Measurements from ENCODE around the gene VAPB. TPM values are rescaled to one million over a fixed set of nuclear protein-coding genes. Genes with fewer than 3 reads are reported as not detected.
"Not testable (repeated sequence)": the region's sequence is repeated elsewhere in the genome, so short reads cannot be mapped to it uniquely, and the experiment has no call there.

The VAPB gene
- total RNA-seq, 1 experiment from 2014 or later = 51.0 TPM

DNA sequence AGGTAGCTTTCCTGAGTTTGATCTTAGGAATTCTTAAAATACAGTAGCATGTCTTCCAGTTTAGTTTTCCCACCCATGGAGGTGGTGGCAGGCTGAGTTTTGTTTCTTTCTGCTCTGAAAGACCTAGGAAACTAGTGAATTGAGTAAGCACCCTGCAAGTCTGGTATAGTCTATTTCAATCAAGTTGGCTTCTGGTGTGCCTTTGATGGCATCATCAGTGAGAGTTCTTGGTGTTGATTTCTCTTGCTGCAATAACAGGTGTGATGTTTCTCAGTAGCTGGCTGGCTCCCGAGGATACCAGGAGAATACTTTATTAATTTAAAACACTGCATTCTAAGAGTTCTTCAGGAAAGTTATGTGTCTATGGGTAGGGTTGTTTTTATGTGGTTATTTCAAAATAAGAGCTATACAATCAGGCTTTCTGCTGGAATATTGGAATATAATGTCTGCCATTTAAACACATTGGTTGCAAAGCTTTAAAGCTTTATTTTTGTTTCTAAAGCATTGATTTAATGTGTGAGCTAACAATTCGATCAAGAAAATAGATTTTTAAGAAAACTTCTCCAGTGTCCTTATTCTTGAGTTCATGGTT lies 19.0 kb downstream of the VAPB start:
- Histone ChIP-seq H3K9me3 (replicated peaks) (no peaks in the 10 kb centered on the region), H3K4me1 (peaks cover 7% of the 10 kb centered on the region; the same call in 1 of the 2 replicates), H3K27ac (no peak overlapping the region), H3K4me3 (no peak overlapping the region), H3K36me3 (peaks cover 13% of the 10 kb centered on the region), H3K27me3 (no peaks in the 10 kb centered on the region)
- DNase-seq = peak in 1 of 2 experiments; percentile 34

DNA sequence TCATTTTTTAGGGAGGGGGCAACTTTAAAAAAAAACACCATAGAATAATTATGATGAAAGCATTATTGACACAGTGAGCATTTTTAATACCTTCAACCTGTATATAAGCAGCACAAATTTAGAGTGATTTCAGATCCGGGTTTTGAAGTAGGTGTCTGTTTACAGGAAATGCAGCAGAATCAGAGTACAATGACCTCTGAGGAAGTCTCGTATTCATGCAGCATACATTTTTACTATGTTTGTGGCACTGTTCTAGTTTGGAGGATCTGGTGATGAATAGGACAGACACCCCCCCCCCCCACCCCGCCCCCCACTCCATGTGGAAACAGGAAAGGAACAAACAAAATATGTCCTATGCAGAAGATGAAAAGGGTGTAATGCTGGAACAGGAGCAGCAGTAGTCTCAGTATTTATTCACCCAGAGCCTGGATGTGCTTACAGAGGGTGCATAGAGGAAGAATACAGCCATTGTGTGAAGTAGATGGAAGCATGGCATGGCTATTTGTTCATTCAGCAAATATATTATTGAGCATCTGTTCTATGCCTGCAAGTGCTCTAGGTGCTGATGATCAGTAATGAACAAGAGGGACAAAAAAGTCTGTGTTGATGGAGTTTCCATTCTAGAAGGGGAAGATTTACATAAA lies 19.7 kb downstream of the VAPB start:
- no peak overlapping the region for H3K27ac ChIP-seq
- H3K4me1 ChIP-seq = peaks cover 7% of the 10 kb centered on the region; the same call in 1 of the 2 replicates
- H3K36me3 ChIP-seq = peaks cover 9% of the 10 kb centered on the region
- H3K27me3 ChIP-seq = no peaks in the 10 kb centered on the region
- DNase-seq = peak in 1 of 2 experiments; percentile 36
- no peak overlapping the region for H3K4me3 ChIP-seq
- H3K9me3 ChIP-seq (replicated peaks) = no peaks in the 10 kb centered on the region

DNA sequence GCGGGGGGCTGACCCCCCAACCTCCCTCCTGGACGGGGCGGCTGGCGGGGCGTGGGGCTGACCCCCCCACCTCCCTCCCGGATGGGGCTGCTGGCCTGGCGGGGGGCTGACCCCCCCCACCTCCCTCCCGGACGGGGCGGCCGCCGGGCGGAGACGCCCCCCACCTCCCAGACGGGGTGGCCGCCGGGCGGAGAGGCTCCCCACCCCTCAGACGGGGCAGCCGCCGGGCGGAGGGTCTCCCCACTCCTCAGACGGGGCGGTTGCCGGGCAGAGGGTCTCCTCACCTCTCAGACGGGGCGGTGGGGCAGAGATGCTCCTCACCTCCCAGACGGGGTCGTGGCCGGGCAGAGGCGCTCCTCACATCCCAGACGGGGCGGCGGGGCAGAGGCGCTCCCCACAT lies 25.2 kb downstream of the VAPB start:
- peaks cover 41% of the 10 kb centered on the region for H3K36me3 ChIP-seq
- H3K27me3 ChIP-seq; DNase-seq; H3K4me1 ChIP-seq; H3K27ac ChIP-seq; H3K9me3 ChIP-seq (replicated peaks); H3K4me3 ChIP-seq: not testable (repeated sequence)

GRCh38 chr20:58414786-58415185 lies 25.8 kb downstream of the VAPB start:
- DNase-seq; H3K9me3 ChIP-seq (replicated peaks); H3K4me3 ChIP-seq; H3K4me1 ChIP-seq; H3K27ac ChIP-seq; H3K27me3 ChIP-seq: not testable (repeated sequence)
- peaks cover 46% of the 10 kb centered on the region for H3K36me3 ChIP-seq

DNA sequence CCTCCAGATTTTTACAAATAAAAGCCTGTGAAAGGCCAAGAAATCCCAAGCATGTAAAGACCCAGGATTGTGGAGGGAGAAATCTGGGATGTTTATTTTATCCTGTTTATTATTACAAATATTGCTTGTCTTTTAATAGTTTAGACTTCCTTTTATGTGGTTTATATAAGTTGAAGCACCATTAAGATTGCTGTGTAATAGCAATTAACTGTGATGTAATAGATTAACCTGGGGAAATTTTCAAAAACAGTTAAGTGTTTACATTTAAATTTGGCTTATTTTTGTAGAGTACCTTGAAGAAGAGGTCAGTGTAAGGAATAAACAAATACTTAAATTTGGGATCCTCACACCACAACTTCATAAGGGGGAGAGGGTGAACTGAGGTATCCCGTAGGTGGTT lies 27.0 kb downstream of the VAPB start:
- Histone ChIP-seq H3K4me1 (no peaks in the 10 kb centered on the region), H3K36me3 (peaks cover 53% of the 10 kb centered on the region), H3K27me3 (no peaks in the 10 kb centered on the region), H3K9me3 (replicated peaks) (no peaks in the 10 kb centered on the region), H3K4me3 (no peak overlapping the region), H3K27ac (no peak overlapping the region)
- no peak for DNase-seq

GRCh38 chr20:58416835-58417234 lies 27.8 kb downstream of the VAPB start:
- no peaks in the 10 kb centered on the region for H3K4me1 ChIP-seq
- DNase-seq = no peak
- H3K4me3 ChIP-seq = no peak overlapping the region
- H3K36me3 ChIP-seq = peaks cover 54% of the 10 kb centered on the region
- no peaks in the 10 kb centered on the region for H3K9me3 ChIP-seq (replicated peaks)
- no peak overlapping the region for H3K27ac ChIP-seq
- no peaks in the 10 kb centered on the region for H3K27me3 ChIP-seq

GRCh38 chr20:58417438-58417837 lies 28.4 kb downstream of the VAPB start:
- Histone ChIP-seq H3K4me1 (no peaks in the 10 kb centered on the region), H3K36me3 (peaks cover 59% of the 10 kb centered on the region), H3K9me3 (replicated peaks) (no peaks in the 10 kb centered on the region), H3K27me3 (no peaks in the 10 kb centered on the region), H3K27ac (no peak overlapping the region), H3K4me3 (no peak overlapping the region)
- no peak for DNase-seq

GRCh38 chr20:58418949-58419748 lies 30.1 kb downstream of the VAPB start:
- H3K4me1 ChIP-seq = no peaks in the 10 kb centered on the region
- H3K36me3 ChIP-seq = peaks cover 69% of the 10 kb centered on the region
- DNase-seq = no peak
- H3K27me3 ChIP-seq = no peaks in the 10 kb centered on the region
- no peak overlapping the region for H3K27ac ChIP-seq
- H3K9me3 ChIP-seq (replicated peaks) = no peaks in the 10 kb centered on the region
- H3K4me3 ChIP-seq = no peak overlapping the region

DNA sequence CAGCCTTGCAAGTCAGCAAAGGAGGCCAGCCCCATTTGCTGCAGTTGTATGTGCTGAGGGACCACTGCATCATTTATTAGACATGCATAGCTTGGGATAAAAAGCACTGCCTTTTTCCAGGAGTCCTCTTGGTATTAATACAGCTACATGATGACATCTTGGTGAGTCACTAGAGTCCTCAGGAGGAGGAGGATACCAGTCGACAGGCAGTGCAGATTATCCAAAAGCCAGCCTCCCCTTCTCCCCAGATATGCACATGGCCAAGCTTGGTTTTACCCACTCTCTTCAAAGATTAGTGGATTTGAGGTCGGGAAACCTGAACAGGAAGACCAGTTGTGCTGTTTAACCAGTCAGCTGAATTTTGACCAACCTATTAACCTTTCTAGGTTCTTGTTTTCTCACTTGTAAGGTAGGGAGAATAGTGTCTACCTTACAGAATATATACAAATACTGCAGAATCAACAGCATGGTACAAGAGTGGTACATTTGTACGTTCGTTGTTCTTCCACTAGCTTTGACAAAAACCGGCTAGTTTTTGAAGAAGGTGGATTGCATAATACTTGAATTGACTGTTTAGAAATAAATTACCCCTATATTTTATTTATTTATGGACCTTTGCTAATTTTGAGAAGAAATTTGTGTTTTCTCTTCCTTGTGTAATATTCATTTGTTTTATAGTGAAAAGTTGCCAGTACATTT lies 31.9 kb downstream of the VAPB start:
- peaks cover 79% of the 10 kb centered on the region for H3K36me3 ChIP-seq
- no peaks in the 10 kb centered on the region for H3K27me3 ChIP-seq
- no peaks in the 10 kb centered on the region for H3K9me3 ChIP-seq (replicated peaks)
- no peak overlapping the region for H3K27ac ChIP-seq
- H3K4me3 ChIP-seq = no peak overlapping the region
- DNase-seq = no peak
- H3K4me1 ChIP-seq = no peaks in the 10 kb centered on the region

DNA sequence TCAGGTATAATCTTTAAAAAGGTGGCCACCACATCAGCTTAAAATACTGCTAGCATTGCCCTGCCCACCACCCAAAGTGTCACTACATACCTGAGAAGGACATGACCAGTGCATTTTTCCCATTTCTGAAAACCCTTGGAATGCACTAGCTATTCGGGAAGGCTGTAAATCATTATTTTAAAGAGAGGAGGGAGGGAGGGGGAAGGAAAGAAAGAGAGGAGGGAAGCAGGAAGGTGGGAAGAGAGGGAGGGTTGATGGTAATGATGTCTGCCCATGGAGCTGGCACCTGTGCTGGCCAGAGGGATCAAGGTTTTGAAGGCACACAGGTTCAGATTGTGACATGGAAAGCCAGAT lies 32.4 kb downstream of the VAPB start:
- H3K4me3 ChIP-seq = no peak overlapping the region
- peaks cover 84% of the 10 kb centered on the region for H3K36me3 ChIP-seq
- DNase-seq = no peak
- H3K9me3 ChIP-seq (replicated peaks) = no peaks in the 10 kb centered on the region
- H3K4me1 ChIP-seq = no peaks in the 10 kb centered on the region
- H3K27me3 ChIP-seq = no peaks in the 10 kb centered on the region
- no peak overlapping the region for H3K27ac ChIP-seq

DNA sequence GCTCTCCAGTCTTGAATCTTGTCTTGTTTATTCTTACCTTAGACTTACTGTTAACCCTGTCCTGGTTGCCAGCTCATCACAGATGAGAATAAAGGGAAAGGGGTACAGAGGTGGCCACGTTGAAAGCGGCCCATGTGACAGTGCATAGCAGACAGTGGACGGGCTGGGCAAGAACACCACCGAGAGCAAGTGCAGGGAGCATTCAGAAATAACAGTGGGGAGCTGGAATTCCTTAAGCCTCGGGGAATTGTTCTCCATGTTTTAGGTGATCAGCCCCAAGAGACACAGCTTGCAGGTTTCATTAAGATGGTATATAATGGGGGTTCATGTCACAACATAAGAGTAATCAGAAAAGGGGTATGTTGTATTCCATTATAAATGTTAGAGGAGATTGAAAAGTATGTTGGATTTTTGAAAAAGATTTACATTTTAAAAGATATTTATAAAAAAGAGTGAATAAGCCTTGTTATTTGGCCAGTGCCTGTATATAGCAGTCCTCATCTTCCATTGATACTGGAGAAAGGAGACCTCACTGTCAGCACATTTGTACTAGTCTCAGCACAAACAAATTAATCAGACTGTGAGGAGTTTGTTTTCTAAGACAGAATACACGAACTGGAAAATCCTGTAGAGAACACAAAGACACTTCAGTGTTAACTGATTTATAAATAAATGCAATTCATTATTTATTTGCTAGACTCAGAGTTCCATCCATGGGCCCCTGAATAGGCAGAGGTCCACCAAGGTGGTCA lies 35.4 kb downstream of the VAPB start:
- Histone ChIP-seq H3K36me3 (peaks cover 68% of the 10 kb centered on the region), H3K27ac (no peak overlapping the region), H3K27me3 (no peaks in the 10 kb centered on the region), H3K4me3 (no peak overlapping the region), H3K9me3 (replicated peaks) (no peaks in the 10 kb centered on the region), H3K4me1 (no peaks in the 10 kb centered on the region)
- no peak for DNase-seq

DNA sequence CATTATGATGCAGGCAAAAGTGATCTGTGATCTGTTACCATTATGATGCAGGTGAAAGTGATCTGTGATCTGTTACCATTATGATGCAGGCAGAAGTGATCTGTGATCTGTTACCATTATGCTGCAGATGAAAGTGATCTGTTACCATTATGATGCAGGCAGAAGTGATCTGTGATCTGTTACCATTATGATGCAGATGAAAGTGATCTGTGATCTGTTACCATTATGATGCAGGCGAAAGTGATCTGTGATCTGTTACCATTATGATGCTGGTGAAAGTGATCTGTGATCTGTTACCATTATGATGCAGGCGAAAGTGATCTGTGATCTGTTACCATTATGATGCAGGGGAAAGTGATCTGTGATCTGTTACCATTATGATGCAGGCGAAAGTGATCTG lies 38.5 kb downstream of the VAPB start:
- DNase-seq; H3K27me3 ChIP-seq; H3K27ac ChIP-seq; H3K4me3 ChIP-seq; H3K9me3 ChIP-seq (replicated peaks); H3K4me1 ChIP-seq: not testable (repeated sequence)
- H3K36me3 ChIP-seq = peaks cover 56% of the 10 kb centered on the region

- H3K27me3 ChIP-seq = no peaks in the 10 kb centered on the region
- peaks cover 52% of the 10 kb centered on the region for H3K36me3 ChIP-seq
- H3K4me3 ChIP-seq = no peak overlapping the region
- no peak for DNase-seq
- no peaks in the 10 kb centered on the region for H3K9me3 ChIP-seq (replicated peaks)
- no peaks in the 10 kb centered on the region for H3K4me1 ChIP-seq
- H3K27ac ChIP-seq = no peak overlapping the region
These were observed 39.3 kb downstream of the VAPB start for GRCh38 chr20:58428364-58428763.

DNA sequence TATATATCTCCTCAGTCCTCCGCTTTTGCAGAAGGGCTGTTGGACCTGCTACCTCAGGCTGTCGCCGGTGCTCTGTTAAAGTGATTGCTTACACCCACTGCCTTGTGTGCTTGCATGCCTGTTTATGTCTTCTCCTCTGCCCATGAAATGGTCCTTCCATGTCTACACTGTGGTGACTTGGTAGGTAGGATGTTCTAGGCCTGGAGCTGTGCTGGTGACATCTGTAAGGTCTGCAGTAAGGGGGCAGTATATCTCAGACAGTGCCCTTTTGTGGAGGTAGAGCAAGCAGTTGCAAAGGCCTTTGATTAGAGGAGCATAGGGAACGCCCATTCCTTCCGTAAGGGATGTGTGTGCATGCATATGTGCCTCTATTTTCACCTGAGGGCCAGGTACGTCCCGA lies 40.3 kb downstream of the VAPB start:
- Histone ChIP-seq H3K4me1 (no peaks in the 10 kb centered on the region), H3K27me3 (no peaks in the 10 kb centered on the region), H3K4me3 (no peak overlapping the region), H3K27ac (no peak overlapping the region), H3K9me3 (replicated peaks) (no peaks in the 10 kb centered on the region), H3K36me3 (peaks cover 45% of the 10 kb centered on the region)
- DNase-seq = no peak

Measured in SJCRH30 (cell line).